ENCODE results near the gene VWA8.

Gene VWA8

DNA sequence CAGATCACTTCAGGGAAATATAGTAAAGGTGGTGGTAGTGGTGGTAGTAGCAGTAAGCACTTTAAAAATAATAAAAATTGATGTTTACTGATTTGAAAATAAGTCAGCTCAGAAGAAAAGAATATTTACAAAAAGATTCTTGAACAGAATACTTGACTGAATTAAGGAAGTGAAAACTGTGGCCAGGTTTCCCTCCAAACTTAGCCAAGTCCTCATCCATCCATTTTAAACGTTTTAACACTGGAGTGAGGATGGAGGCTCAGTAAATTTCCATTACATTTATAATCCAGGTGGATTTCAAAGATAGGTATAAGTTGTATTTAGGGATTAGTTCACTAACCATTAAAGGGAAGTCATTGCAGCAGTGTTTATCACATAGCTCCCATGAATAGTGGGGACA lies 282.1 kb downstream of the VWA8 start:
- no peak overlapping the region for H3K9ac ChIP-seq (ENCODE audit: low read length)
- H3K4me2 ChIP-seq (ENCODE audit: low read length) = no peak overlapping the region
- peaks cover 13% of the 10 kb centered on the region for H3K36me3 ChIP-seq (replicated peaks; ENCODE audit: low read depth, low read length)
- no peaks in the 10 kb centered on the region for H4K20me1 ChIP-seq (ENCODE audit: insufficient read depth, low read length)
- H3K4me1 ChIP-seq (ENCODE audit: low read length) = peaks cover 7% of the 10 kb centered on the region
- no peak overlapping the region for H3K27ac ChIP-seq (ENCODE audit: low read length)
- H3K79me2 ChIP-seq (ENCODE audit: low read length) = no peaks in the 10 kb centered on the region
- no peaks in the 10 kb centered on the region for H3K9me3 ChIP-seq (ENCODE audit: insufficient read depth, low read length)
- H3K4me3 ChIP-seq (ENCODE audit: low read length) = no peak overlapping the region
- H3K27me3 ChIP-seq (ENCODE audit: low read depth, low read length) = no peaks in the 10 kb centered on the region
- H2AFZ ChIP-seq (ENCODE audit: low read depth, low read length) = no peak overlapping the region
- TF ChIP-seq, protein P1, sequence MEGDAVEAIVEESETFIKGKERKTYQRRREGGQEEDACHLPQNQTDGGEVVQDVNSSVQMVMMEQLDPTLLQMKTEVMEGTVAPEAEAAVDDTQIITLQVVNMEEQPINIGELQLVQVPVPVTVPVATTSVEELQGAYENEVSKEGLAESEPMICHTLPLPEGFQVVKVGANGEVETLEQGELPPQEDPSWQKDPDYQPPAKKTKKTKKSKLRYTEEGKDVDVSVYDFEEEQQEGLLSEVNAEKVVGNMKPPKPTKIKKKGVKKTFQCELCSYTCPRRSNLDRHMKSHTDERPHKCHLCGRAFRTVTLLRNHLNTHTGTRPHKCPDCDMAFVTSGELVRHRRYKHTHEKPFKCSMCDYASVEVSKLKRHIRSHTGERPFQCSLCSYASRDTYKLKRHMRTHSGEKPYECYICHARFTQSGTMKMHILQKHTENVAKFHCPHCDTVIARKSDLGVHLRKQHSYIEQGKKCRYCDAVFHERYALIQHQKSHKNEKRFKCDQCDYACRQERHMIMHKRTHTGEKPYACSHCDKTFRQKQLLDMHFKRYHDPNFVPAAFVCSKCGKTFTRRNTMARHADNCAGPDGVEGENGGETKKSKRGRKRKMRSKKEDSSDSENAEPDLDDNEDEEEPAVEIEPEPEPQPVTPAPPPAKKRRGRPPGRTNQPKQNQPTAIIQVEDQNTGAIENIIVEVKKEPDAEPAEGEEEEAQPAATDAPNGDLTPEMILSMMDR (IDR thresholded peaks at IDR 0.05; ENCODE audit: low read depth, low read length) = no peak
- TF ChIP-seq EZH2phosphoT487 (IDR thresholded peaks at IDR 0.05; ENCODE audit: low read depth) = no peak

DNA sequence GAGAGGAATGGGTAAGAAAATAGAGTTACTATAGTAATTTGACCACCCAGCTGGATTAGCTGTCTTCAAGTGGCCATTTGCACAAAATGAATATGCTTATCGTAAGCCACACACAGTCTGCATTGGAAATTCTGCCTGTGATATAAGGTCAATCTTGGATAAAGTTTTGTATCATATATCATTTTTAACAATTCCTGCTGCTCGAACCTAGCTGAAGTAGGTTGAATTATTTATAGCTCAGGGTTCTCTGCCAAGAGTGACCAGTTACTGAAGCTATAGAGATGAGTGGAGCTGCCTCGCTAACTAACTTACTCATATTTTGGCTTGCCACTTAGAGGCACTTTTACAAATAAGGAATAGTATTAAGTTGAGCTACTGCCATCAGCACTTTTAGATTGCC lies 282.7 kb downstream of the VWA8 start:
- Histone ChIP-seq H3K27me3 (ENCODE audit: low read depth, low read length) (no peaks in the 10 kb centered on the region), H3K9ac (ENCODE audit: low read length) (no peak overlapping the region), H3K27ac (ENCODE audit: low read length) (no peak overlapping the region), H4K20me1 (ENCODE audit: insufficient read depth, low read length) (no peaks in the 10 kb centered on the region), H3K4me2 (ENCODE audit: low read length) (no peak overlapping the region), H3K36me3 (replicated peaks; ENCODE audit: low read depth, low read length) (peaks cover 7% of the 10 kb centered on the region), H3K9me3 (ENCODE audit: insufficient read depth, low read length) (no peaks in the 10 kb centered on the region), H3K4me3 (ENCODE audit: low read length) (no peak overlapping the region), H3K4me1 (ENCODE audit: low read length) (peaks cover 7% of the 10 kb centered on the region), H2AFZ (ENCODE audit: low read depth, low read length) (no peak overlapping the region), H3K79me2 (ENCODE audit: low read length) (no peaks in the 10 kb centered on the region)
- TF ChIP-seq, protein P1 (IDR thresholded peaks at IDR 0.05; ENCODE audit: low read depth, low read length) = no peak
- no peak for TF ChIP-seq EZH2phosphoT487 (IDR thresholded peaks at IDR 0.05; ENCODE audit: low read depth)

DNA sequence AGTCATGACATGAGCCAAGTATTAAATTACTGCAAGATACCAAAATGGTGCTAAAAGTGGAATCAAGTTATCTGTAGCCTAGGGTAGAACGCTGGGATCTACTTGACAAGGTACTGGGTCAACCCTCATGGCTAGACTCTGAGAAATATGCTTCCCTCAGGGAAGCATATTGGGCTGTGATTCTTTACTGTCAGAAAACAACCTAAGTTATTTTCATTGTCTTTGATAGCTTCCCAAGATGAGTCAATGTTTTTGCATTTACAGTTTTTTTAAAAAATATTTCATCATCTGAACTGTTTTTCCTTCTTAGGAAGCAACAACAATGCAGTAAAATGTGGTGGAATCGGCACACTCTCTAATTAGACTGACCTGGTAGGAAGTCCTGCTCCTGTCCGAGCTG lies 285.6 kb downstream of the VWA8 start:
- Histone ChIP-seq H2AFZ (ENCODE audit: low read depth, low read length) (no peak overlapping the region), H3K36me3 (replicated peaks; ENCODE audit: low read depth, low read length) (peaks cover 4% of the 10 kb centered on the region), H3K9ac (ENCODE audit: low read length) (no peak overlapping the region), H4K20me1 (ENCODE audit: insufficient read depth, low read length) (no peaks in the 10 kb centered on the region), H3K4me1 (ENCODE audit: low read length) (peaks cover 7% of the 10 kb centered on the region), H3K27ac (ENCODE audit: low read length) (no peak overlapping the region), H3K4me3 (ENCODE audit: low read length) (no peak overlapping the region), H3K4me2 (ENCODE audit: low read length) (no peak overlapping the region), H3K79me2 (ENCODE audit: low read length) (no peaks in the 10 kb centered on the region), H3K9me3 (ENCODE audit: insufficient read depth, low read length) (no peaks in the 10 kb centered on the region), H3K27me3 (ENCODE audit: low read depth, low read length) (no peaks in the 10 kb centered on the region)
- TF ChIP-seq, protein P1 (IDR thresholded peaks at IDR 0.05; ENCODE audit: low read depth, low read length) = no peak
- no peak for TF ChIP-seq EZH2phosphoT487 (IDR thresholded peaks at IDR 0.05; ENCODE audit: low read depth)

DNA sequence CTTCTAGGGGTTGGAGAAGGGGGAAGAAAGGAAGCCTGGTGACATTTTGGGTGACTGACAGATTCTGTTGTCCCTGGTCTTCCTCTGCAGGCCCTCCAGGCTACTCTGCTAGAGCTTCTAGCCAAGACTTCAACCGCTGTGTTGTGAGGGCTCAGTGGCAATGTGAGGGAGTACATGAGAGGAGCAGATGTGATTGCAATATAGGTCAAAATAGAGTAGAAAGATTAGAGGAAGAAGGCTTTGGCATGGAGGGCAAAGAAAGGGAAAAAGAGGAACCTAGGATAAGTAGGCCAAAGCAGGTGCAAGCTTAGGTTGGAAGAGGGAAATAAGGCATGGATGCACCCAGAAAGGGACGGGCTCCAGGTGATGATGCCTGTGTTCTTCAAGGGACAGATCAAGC lies 286.7 kb downstream of the VWA8 start:
- H3K27ac ChIP-seq (ENCODE audit: low read length) = no peak overlapping the region
- no peak for TF ChIP-seq EZH2phosphoT487 (IDR thresholded peaks at IDR 0.05; ENCODE audit: low read depth)
- TF ChIP-seq, protein P1 (IDR thresholded peaks at IDR 0.05; ENCODE audit: low read depth, low read length) = no peak

More for the DNA sequence above, 286.7 kb downstream of the VWA8 start:
- no peak overlapping the region for H3K9ac ChIP-seq (ENCODE audit: low read length)
- peaks cover 4% of the 10 kb centered on the region for H3K36me3 ChIP-seq (replicated peaks; ENCODE audit: low read depth, low read length)
- no peaks in the 10 kb centered on the region for H4K20me1 ChIP-seq (ENCODE audit: insufficient read depth, low read length)
- no peaks in the 10 kb centered on the region for H3K27me3 ChIP-seq (ENCODE audit: low read depth, low read length)
- no peaks in the 10 kb centered on the region for H3K9me3 ChIP-seq (ENCODE audit: insufficient read depth, low read length)
- H3K79me2 ChIP-seq (ENCODE audit: low read length) = no peaks in the 10 kb centered on the region
- peaks cover 7% of the 10 kb centered on the region for H3K4me1 ChIP-seq (ENCODE audit: low read length)
- H3K4me3 ChIP-seq (ENCODE audit: low read length) = no peak overlapping the region
- no peak overlapping the region for H3K4me2 ChIP-seq (ENCODE audit: low read length)
- no peak overlapping the region for H2AFZ ChIP-seq (ENCODE audit: low read depth, low read length)

All from OCI-LY3 (cell line).